NCI-H2196 (cell line): ENCODE measurements around the gene SCAF8.
A peak's percentile ranks its signal among the peaks of the same experiment; 100 is the strongest.

ENCODE experiments used
- DNase-seq: peaks from one replicate; lab custom pipeline; 2025; ENCODE audit not compliant: unreplicated experiment; lab: John Stamatoyannopoulos, UW

SCAF8 gene

DNA sequence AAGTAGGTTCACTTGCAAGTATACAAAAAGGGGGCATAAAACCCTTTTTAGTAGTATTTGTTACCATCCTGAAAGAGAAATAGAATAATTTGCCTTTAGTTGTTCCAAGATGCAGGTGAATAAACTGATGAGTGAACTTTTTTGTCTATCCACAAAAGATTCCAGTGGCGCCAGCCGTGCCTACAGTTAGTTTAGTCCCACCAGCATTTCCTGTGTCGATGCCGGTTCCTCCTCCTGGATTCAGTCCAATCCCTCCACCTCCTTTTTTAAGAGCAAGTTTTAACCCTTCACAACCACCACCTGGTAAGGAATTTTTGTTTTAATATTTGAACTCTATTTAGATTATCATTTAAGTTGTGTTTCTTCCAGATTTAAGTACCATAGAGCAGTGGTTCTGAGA, 90.9 kb downstream of the SCAF8 start:
- no peak for DNase-seq

DNA sequence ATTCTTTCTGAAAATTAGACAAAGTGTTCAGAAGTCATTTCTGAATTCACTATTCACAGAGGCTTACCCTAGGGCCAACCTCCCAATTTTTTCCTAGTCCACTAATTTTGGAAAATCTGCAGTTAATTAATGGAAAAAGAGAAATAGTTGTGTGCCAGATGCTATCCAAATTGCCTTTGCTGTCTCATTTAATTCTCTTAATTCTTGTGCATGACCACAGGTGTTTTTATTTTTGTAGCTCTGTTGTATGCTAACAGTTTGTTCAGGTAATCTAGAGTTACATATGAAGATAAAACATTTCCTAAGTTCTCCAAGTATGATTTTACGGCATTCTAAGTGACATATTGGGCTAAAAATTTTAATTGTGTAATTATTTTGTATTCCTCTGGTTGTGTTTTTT, 96.8 kb downstream of the SCAF8 start:
- no peak for DNase-seq

DNA sequence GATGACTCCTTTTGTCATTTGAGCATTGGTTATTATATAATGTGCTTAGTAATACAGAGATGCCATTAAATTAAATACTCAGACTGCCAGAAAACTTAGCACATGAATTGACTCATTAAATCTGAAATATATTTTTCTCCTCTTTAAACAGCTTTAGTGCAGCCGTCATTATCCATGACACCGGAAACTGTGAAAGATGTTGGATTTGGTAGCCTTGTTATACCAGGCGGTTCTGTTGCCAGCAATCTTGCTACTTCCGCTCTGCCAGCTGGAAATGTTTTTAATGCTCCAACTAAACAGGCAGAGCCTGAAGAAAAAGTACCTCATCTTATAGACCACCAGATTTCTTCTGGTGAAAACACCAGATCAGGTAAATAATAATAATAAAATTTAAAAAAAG, 97.6 kb downstream of the SCAF8 start:
- no peak for DNase-seq

DNA sequence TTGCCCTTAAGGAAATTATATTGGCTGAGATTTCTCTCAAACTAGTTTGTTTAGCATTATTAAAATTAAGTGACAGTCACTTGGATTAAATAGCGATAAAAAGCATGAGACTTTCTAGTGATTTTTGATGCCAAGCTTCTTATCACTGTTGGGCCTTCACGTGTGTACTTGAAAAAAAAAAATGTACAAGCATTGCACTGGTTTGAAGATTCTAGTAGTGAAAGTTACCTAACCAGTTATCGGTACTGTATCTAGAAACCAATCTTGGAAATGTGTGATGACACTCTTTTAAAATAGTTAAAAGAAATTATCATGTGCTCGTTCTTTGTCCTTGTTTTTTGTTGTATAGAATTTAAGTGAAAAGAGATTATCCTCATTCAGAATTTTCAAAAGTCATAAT, 102.1 kb downstream of the SCAF8 start:
- no peak for DNase-seq

GRCh38 chr6:154839546-154839945, 106.3 kb downstream of the SCAF8 start:
- DNase-seq = no peak

GRCh38 chr6:154840363-154840762, 107.1 kb downstream of the SCAF8 start:
- no peak for DNase-seq

GRCh38 chr6:154841109-154841508, 107.9 kb downstream of the SCAF8 start:
- DNase-seq = no peak

GRCh38 chr6:154842833-154843232, 109.6 kb downstream of the SCAF8 start:
- no peak for DNase-seq

- no peak for DNase-seq
Measured at GRCh38 chr6:154847318-154847717, 114.1 kb downstream of the SCAF8 start.

DNA sequence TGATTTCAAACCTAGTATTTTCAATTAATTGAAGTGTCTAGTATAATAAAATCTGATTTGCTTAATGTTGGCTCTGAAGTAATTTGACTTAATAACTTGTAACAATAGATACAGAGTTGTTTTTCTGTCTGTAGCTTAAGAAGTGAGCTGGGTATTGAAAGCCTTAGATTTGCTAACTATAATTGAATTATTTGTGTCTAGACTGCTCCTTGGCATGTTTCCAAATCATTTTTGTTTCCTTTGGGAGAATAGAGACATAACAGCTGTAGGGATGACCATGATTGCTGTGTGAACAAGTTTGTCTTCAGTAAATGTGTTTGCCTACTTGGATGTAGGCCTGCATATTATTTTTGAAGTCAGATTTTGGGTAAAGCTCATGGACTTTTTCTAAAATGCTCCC, 115.4 kb downstream of the SCAF8 start:
- DNase-seq = no peak

GRCh38 chr6:154849475-154849874, 116.3 kb downstream of the SCAF8 start:
- no peak for DNase-seq

- peak; percentile 19 for DNase-seq
Measured at GRCh38 chr6:154852687-154853086, 119.5 kb downstream of the SCAF8 start.

GRCh38 chr6:154857529-154857928, 124.3 kb downstream of the SCAF8 start:
- DNase-seq = no peak

GRCh38 chr6:154861825-154862224, 128.6 kb downstream of the SCAF8 start:
- no peak for DNase-seq

DNA sequence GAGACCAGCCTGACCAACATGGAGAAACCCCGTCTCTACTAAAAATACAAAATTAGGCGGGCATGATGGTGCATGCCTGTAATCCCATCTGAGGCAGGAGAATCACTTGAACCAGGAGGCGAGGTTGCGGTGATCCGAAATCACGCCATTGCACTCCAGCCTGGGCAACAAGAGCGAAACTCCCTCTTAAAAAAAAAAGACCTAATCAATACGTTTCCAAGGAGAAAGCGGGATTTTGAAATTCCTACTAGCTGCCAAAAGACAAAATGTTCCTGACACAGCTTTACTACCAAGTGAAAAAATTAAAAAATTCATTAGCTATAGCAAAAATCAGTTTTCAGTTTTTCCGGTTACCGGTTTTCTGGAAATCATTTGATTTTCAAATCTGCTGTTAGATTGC, 129.3 kb downstream of the SCAF8 start:
- DNase-seq = no peak

DNA sequence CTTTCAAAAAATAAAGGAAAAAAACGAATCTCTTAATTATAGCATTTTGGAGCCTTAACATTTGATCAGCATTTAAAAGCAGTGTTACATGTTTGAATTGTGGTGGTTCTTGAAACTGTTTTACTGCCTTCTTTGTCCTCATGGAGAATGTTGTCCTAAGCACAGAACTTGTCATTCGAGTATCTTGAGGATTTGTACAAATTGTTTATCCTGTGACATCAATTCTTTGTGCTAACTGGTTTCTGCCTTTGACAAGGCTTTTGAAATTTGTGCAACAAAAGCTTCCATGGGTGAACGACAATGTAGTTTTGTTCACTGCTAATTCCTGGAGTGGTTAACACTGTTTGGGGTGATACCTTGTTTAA, 130.8 kb downstream of the SCAF8 start:
- DNase-seq = no peak

- DNase-seq = no peak
Measured at GRCh38 chr6:154865291-154865690, 132.1 kb downstream of the SCAF8 start.

GRCh38 chr6:154868143-154868594, 135.0 kb downstream of the SCAF8 start:
- DNase-seq = peak; percentile 21

DNA sequence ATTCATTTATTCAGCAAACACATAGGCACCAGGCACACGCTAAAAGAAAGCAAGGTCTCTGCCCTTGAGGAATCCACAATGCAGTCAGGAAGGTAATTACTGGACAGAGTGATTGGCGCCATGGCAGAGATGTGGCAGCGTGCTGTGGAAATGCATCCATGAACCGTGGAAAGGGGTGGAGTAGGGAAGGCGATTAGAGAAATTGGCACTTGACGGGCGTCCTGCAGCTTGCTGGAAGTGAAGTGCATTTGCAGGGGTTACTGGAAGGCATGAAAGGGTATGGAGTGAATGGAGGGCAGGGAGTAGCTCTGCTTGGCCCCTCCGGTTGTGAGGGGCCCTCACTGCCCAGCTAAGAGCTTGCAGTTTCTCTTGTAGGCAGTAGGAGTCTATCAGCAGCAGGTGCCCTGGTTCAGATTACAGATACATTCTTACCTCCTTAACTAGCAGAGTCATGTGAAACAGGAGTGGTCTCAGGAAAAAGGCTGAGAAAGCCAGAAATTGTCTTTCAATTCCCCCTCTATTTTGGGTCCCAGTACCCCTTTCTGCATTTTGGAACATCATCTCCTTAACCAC, 139.4 kb downstream of the SCAF8 start:
- no peak for DNase-seq

DNA sequence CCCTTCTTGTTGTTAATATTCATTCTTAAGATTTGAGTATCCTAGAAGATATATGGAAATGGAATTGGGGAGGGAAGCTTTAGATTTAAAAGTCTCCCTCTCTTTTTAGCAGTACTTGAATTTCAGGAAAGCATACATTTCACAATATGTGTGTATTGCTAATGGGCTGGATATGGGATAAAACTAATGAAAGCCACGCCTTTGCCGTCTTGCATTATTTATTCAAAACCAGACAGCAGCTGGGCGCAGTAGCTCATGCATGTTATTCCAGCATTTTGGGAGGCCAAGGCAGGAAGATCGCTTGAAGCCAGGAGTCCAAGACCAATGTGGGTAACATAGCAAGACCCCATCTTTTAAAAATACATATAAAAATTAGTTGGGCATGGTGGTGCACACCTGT, 140.3 kb downstream of the SCAF8 start:
- DNase-seq = no peak

- DNase-seq = no peak
Measured at GRCh38 chr6:154874773-154875592, 141.8 kb downstream of the SCAF8 start.

- no peak for DNase-seq
Measured at GRCh38 chr6:154876486-154877280, 143.5 kb downstream of the SCAF8 start.
